Measurements from ENCODE around the gene ZNF79.

The ZNF79 gene

GRCh38 chr9:127393645-127394044 is 30.5 kb upstream of the ZNF79 start:
- H3K4me3 ChIP-seq (ENCODE audit: low read length) = no peak overlapping the region
- TF ChIP-seq ZNF274 (IDR thresholded peaks at IDR 0.05; ENCODE audit: low read depth, low read length) = no peak

GRCh38 chr9:127395497-127396252 is 28.5 kb upstream of the ZNF79 start:
- no peak for TF ChIP-seq ZNF274 (IDR thresholded peaks at IDR 0.05; ENCODE audit: low read depth, low read length)
- H3K4me3 ChIP-seq (ENCODE audit: low read length) = peak overlapping the region; percentile 55; the same call in 1 of the 2 replicates

GRCh38 chr9:127396253-127396807 is 27.9 kb upstream of the ZNF79 start:
- peak overlapping the region; percentile 55; the same call in 1 of the 2 replicates for H3K4me3 ChIP-seq (ENCODE audit: low read length)
- TF ChIP-seq ZNF274 (IDR thresholded peaks at IDR 0.05; ENCODE audit: low read depth, low read length) = no peak

- H3K4me3 ChIP-seq (ENCODE audit: low read length) = peak within 1 kb of the TSS; percentile 73
- no peak for TF ChIP-seq ZNF274 (IDR thresholded peaks at IDR 0.05; ENCODE audit: low read depth, low read length)
Measured at GRCh38 chr9:127396808-127397645, 27.2 kb upstream of the ZNF79 start, which contains the start of gene SLC2A8. TSS of gene SLC2A8 (plus strand) at chr9:127397169. CDS start at chr9:127397231, 62 bp downstream.

- no peak for TF ChIP-seq ZNF274 (IDR thresholded peaks at IDR 0.05; ENCODE audit: low read depth, low read length)
- H3K4me3 ChIP-seq (ENCODE audit: low read length) = peak overlapping the region; percentile 73
Measured at GRCh38 chr9:127397646-127398274, 26.4 kb upstream of the ZNF79 start.

GRCh38 chr9:127398275-127398647 is 25.9 kb upstream of the ZNF79 start:
- TF ChIP-seq ZNF274 (IDR thresholded peaks at IDR 0.05; ENCODE audit: low read depth, low read length) = no peak
- H3K4me3 ChIP-seq (ENCODE audit: low read length) = peak overlapping the region; percentile 73; the same call in 1 of the 2 replicates

- H3K4me3 ChIP-seq (ENCODE audit: low read length) = no peak overlapping the region
- TF ChIP-seq ZNF274 (IDR thresholded peaks at IDR 0.05; ENCODE audit: low read depth, low read length) = no peak
Measured at GRCh38 chr9:127398715-127399400, 25.3 kb upstream of the ZNF79 start.

- H3K4me3 ChIP-seq (ENCODE audit: low read length) = no peak overlapping the region
- no peak for TF ChIP-seq ZNF274 (IDR thresholded peaks at IDR 0.05; ENCODE audit: low read depth, low read length)
Measured at GRCh38 chr9:127399736-127400269, 24.4 kb upstream of the ZNF79 start.

GRCh38 chr9:127402401-127403090 is 21.6 kb upstream of the ZNF79 start:
- no peak overlapping the region for H3K4me3 ChIP-seq (ENCODE audit: low read length)
- TF ChIP-seq ZNF274 (IDR thresholded peaks at IDR 0.05; ENCODE audit: low read depth, low read length) = no peak

GRCh38 chr9:127403507-127404192 is 20.5 kb upstream of the ZNF79 start:
- TF ChIP-seq ZNF274 (IDR thresholded peaks at IDR 0.05; ENCODE audit: low read depth, low read length) = no peak
- no peak overlapping the region for H3K4me3 ChIP-seq (ENCODE audit: low read length)

GRCh38 chr9:127404631-127405030 is 19.6 kb upstream of the ZNF79 start:
- TF ChIP-seq ZNF274 (IDR thresholded peaks at IDR 0.05; ENCODE audit: low read depth, low read length) = no peak
- no peak overlapping the region for H3K4me3 ChIP-seq (ENCODE audit: low read length)

All from GM08714 (cell line).